Stomach smooth muscle (tissue), 2 donors: ENCODE data around the gene EXOSC3.
"Not testable (repeated sequence)": the region's sequence is repeated elsewhere in the genome, so short reads cannot be mapped to it uniquely, and the experiment has no call there.

ENCODE experiments used
- H3K27ac ChIP-seq: one replicate; pipeline ENCODE4 v1.7.0; 2013; ENCODE audit warnings: mild to moderate bottlenecking, low read length, inconsistent platforms
- H3K27me3 ChIP-seq, 2 donors: one replicate each; pipeline ENCODE4 v1.7.0; 2013; ENCODE audit warnings: low read length in 2 of 2; ENCODE audit not compliant: insufficient read depth in 2 of 2, control insufficient read depth in 1 of 2
- H3K36me3 ChIP-seq, 2 donors: one replicate each; pipeline ENCODE4 v1.7.0; 2013; ENCODE audit warnings: low read length in 2 of 2; ENCODE audit not compliant: control insufficient read depth in 2 of 2, insufficient read depth in 2 of 2
- H3K4me1 ChIP-seq: one replicate; pipeline ENCODE4 v1.7.0; 2013; ENCODE audit warnings: low read length; ENCODE audit not compliant: control insufficient read depth, insufficient read depth
- H3K4me3 ChIP-seq, 2 donors: one replicate each; pipeline ENCODE4 v1.7.0; 2013; ENCODE audit warnings: low read length in 2 of 2
- H3K9ac ChIP-seq, 2 donors: one replicate each; pipeline ENCODE4 v1.7.0; 2013; ENCODE audit warnings: low read length in 2 of 2, mild to moderate bottlenecking in 1 of 2
- H3K9me3 ChIP-seq, 2 donors: one replicate each; pipeline ENCODE4 v1.7.0; 2013; ENCODE audit warnings: low read length in 2 of 2; ENCODE audit not compliant: control insufficient read depth in 2 of 2
- donor health status: healthy.
- donor health status: Pancreatic carcinoma.

The EXOSC3 gene

DNA sequence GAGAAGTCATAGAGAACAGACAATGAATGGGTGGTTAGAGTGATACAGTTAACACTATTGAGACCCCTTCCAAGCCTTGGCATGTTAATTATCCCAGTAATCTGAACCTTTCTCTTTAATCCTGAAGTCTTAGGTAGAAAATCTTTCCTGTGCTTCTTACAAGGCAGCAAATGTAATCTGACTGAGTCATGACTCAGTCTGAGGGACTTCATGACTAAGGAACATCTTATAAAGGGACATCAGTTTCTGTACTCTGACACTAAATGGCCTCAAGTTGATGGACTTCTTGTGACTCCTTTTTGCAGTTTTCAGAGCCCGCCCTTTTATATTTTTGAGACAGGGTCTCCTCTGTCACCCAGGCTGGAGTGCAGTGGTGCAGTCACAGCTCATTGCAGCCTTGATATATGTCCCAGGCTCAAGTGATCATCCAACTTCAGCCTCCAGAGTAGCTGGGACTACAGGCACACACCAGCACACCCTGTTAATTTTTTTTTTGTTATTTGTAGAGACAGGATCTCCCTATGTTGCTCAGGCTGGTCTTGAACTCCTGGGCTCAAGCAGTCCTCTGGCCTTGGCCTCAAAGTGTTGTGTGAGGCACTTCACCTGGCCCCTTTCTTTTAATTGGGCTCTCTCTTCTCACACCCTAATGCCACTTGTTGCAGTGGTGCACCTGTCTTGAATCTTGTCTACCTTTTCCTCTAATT is 9.5 kb downstream of the EXOSC3 start:
- no peak overlapping the region for H3K4me3 ChIP-seq
- no peaks in the 10 kb centered on the region for H3K27me3 ChIP-seq
- H3K9ac ChIP-seq = no peak overlapping the region
- H3K9me3 ChIP-seq = no peaks in the 10 kb centered on the region
- H3K27ac ChIP-seq = no peak overlapping the region
- H3K4me1 ChIP-seq = no peaks in the 10 kb centered on the region
- peaks cover 29 to 31% of the 10 kb centered on the region in 2 donors for H3K36me3 ChIP-seq

DNA sequence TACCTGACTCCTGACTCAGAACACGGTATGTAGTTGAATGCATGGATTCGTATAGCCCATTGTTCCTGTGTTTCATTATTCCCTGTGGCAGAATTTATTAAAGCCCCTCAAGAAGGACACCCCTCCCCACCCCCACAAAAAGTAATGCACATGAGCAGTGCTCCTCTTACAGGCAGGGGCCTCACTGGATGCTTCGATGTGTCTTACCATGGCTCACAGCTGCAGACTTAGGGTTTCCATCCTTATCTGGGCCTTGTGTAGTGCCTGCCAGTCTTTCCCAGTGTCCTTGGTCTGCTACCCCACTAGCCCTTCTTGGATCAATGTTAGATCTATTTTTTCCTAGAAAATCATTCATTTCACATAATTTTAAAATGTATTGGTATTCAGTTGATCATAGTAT is 14.9 kb downstream of the EXOSC3 start:
- H3K27me3 ChIP-seq = no peaks in the 10 kb centered on the region
- no peaks in the 10 kb centered on the region for H3K4me1 ChIP-seq
- no peaks in the 10 kb centered on the region for H3K9me3 ChIP-seq
- no peak overlapping the region for H3K9ac ChIP-seq
- H3K36me3 ChIP-seq = peaks cover 13 to 22% of the 10 kb centered on the region in 2 donors
- H3K4me3 ChIP-seq = no peak overlapping the region
- no peak overlapping the region for H3K27ac ChIP-seq

DNA sequence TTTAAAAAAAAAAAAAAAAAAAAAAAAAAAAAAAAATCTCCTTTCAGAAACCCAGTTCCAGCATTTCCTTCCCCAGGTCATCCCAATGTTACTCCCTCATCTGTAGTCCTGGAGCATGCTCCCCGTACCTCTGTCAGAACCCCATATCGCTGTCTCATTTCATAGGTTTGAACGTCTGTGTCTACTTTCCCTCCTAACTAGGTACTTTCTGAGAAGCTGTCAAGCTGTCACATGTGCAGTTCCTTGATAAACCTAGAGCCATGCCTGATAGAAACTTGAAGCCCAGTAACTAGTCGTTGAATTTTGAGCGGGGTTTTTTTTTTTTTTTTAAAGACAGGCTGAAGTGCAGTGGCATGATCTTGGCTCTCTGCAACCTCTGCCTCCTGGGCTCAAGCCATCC is 15.6 kb downstream of the EXOSC3 start:
- Histone ChIP-seq H3K9ac (no peak overlapping the region), H3K9me3 (no peaks in the 10 kb centered on the region), H3K4me3 (no peak overlapping the region), H3K27me3 (no peaks in the 10 kb centered on the region), H3K4me1 (no peaks in the 10 kb centered on the region), H3K27ac (no peak overlapping the region), H3K36me3 (peaks cover 16 to 19% of the 10 kb centered on the region in 2 donors)

DNA sequence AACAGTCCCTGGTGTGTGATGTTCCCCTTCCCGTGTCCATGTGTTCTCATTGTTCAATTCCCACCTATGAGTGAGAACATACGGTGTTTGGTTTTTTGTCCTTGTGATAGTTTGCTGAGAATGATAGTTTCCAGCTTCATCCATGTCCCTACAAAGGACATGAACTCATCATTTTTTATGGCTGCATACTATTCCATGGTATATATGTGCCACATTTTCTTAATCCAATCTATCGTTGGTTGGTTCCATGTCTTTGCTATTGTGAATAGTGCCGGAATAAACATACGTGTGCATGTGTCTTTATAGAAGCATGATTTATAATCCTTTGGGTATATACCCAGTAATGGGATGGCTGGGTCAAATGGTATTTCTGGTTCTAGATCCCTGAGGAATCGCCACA is 19.6 kb downstream of the EXOSC3 start:
- H3K27ac ChIP-seq, H3K9me3 ChIP-seq, H3K9ac ChIP-seq, H3K4me3 ChIP-seq, H3K4me1 ChIP-seq, H3K36me3 ChIP-seq, H3K27me3 ChIP-seq: not testable (repeated sequence)

DNA sequence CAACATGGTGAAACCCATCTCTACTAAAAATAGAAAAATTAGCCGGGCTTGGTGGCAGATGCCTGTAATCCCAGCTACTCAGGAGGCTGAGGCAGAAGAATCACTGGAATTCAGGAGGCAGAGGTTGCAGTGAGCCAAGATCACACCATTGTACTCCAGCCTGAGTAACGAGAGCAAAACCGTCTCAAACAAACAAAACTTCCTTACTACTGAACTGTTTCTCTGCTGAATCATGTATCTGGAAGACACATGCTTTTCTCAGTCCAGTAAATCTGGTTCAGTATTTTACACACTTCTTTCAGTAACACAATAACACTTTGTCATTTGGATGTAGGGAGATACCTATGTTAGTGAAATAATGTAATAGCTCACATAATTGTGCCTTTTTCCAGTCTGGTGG is 23.4 kb downstream of the EXOSC3 start:
- no peaks in the 10 kb centered on the region for H3K27me3 ChIP-seq
- H3K27ac ChIP-seq = no peak overlapping the region
- H3K4me3 ChIP-seq = no peak overlapping the region
- no peak overlapping the region for H3K9ac ChIP-seq
- no peaks in the 10 kb centered on the region for H3K4me1 ChIP-seq
- H3K36me3 ChIP-seq = peaks cover 3 to 8% of the 10 kb centered on the region in 2 donors
- no peaks in the 10 kb centered on the region for H3K9me3 ChIP-seq

DNA sequence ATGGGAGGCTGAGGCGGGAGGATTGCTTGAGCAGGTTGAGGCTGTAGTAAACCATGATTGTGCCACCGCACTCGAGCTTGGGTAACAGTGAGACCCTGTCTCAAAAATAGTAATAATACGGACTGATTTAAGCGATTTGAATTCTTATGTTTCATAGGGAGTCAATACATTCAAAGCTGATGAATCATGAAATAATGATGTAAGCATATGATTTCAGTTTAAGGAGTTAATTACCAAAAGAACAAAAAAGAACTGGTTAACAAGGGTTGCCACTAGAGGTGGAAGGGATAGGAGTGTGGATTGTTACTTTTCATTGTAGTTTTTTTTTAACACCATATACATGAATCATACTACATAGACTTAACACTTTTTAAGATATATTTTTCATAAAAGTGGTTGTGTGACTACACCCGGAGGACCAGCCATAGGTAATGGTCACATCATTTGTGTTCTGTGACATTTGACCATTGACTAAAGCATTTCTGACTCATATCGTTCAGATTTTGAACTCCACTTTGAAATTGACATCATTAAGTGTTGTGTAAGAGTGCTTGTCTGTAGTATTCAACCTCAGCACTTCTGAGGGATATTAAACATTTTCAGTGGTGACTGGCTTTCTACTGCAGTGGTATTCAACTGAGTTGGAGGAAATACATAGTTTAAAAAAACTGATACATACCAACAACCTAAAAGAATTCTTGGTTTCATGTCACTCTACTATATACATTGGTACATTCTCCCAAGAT is 24.3 kb downstream of the EXOSC3 start:
- H3K4me1 ChIP-seq = no peaks in the 10 kb centered on the region
- no peak overlapping the region for H3K27ac ChIP-seq
- no peaks in the 10 kb centered on the region for H3K27me3 ChIP-seq
- H3K36me3 ChIP-seq = peaks cover 3 to 8% of the 10 kb centered on the region in 2 donors
- no peak overlapping the region for H3K9ac ChIP-seq
- no peaks in the 10 kb centered on the region for H3K9me3 ChIP-seq
- H3K4me3 ChIP-seq = no peak overlapping the region

DNA sequence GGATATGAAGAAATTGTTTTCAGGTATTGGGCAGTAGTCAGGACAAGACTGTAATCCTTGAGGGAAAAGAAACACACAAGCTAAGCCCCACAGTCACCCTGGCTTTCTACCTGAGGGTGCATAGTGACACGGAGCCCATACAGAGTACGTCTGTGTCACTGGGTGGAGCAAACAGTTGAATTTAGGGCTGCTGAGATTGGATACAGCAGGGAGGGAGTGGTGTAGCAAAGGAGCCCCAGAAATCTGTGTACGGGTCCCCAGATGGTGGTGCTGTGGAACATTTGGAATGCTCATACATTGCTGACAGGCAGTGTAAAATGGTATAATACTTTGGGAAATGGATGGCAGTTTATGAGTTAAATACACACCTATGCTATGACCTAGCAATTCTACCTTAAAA is 26.1 kb downstream of the EXOSC3 start:
- no peaks in the 10 kb centered on the region for H3K9me3 ChIP-seq
- peaks cover 0 to 3% of the 10 kb centered on the region in 2 donors for H3K36me3 ChIP-seq
- H3K4me1 ChIP-seq = peaks cover 6% of the 10 kb centered on the region
- no peaks in the 10 kb centered on the region for H3K27me3 ChIP-seq
- H3K4me3 ChIP-seq = no peak overlapping the region
- no peak overlapping the region for H3K9ac ChIP-seq
- H3K27ac ChIP-seq = no peak overlapping the region

DNA sequence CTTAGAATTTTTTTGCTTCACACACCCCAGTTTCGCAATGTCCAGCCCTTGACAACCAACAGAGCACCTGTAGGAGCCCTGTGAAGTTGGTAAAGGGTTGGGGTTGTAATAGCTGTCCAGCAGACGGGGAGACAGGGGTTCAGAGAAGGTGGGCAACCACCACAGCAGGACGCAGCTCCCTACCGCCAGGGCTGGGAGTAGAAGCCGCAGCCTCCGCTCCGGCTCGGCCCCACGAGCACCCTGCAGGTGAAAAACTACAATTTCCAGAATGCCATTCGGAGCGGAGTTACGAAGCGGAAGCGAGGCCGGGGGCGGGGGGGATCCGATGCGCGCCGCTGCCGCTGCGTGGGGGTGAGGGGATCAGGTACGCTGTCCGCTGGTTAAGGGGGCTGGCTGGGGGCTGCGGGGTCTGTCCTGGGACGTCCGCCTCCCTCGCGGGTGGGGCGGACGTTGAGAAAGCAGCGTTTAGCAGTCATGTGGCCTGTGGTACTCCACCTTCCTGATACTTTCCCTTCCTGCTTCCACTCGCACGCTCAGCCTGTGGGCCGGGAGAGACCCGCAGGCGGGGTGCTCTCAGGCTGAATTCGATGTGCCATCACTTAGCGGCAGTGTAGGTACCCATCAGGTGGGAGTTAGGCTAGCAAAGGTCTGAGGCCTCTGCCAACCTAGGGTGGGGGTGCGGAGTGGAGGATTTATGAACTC is 31.2 kb downstream of the EXOSC3 start, which contains the start of gene TRMT10B:
TRMT10B (plus strand) TSS at position 317 of the 702 bp plus-strand sequence. CDS start 8,127 bp downstream, outside the sequence.
- peak within 1 kb of the TSS; percentile 37 for H3K27ac ChIP-seq
- no peaks in the 10 kb centered on the region for H3K36me3 ChIP-seq
- peak within 1 kb of the TSS; percentile 94 to 98 for H3K4me3 ChIP-seq
- H3K9me3 ChIP-seq = no peaks in the 10 kb centered on the region
- peaks cover 11% of the 10 kb centered on the region for H3K4me1 ChIP-seq
- peak within 1 kb of the TSS; percentile 86 to 96 for H3K9ac ChIP-seq
- no peaks in the 10 kb centered on the region for H3K27me3 ChIP-seq

DNA sequence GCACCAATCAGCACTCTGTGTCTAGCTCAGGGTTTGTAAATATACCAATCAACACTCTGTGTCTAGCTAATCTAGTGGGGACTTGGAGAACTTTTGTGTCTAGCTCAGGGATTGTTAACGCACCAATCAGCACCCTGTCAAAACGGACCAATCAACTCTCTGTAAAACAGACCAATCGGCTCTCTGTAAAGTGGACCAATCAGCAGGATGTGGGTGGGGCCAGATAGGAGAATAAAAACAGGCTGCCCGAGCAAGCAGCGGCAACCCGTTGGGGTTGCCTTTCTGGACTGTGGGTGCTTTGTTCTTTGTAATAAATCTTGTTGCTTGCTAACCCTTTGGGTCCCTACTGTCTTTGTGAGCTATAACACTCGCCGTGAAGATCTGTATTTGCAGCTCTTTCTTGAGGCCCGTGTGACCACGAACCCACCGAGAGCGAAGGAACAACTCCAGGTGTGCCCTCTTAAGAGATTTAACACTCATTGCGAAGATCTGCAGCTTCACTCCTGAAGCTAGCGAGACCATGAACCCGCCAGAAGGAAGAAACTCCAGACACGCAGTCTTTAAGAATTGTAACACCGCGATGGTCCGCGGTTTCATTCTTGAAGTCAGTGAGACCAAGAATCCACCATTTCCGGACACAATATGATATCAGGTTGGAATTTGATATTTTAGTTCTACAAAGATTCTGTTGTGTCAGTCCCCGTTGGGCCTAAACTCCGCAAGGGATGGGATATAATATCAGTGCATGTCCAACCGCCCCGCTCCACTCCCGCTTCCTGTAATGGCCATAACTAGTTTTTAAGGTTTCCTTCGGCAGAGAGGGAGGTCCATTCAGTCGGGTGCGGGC is 32.0 kb downstream of the EXOSC3 start:
- H3K27ac ChIP-seq = peak overlapping the region; percentile 37
- no peaks in the 10 kb centered on the region for H3K36me3 ChIP-seq
- peaks cover 11% of the 10 kb centered on the region for H3K4me1 ChIP-seq
- H3K9ac ChIP-seq = peak overlapping the region; percentile 86 to 96
- H3K9me3 ChIP-seq = no peaks in the 10 kb centered on the region
- H3K27me3 ChIP-seq = no peaks in the 10 kb centered on the region
- peak overlapping the region; percentile 94 to 98 for H3K4me3 ChIP-seq

DNA sequence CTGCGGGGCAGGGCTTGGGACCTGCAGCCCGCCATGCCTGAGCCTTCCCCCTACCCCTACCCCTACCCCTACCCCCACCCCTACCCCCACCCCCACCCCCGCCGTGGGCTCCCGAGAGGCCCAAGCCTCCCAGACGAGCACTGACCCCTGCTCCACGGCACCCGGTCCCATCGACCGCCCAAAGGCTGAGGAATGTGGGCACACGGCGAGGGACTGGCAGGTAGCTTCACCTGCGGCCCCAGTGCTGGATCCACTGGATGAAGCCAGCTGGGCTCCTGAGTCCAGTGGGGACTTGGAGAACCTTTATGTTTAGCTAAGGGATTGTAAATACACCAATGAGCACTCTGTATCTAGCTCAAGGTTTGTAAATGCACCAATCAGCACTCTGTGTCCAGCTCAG is 32.8 kb downstream of the EXOSC3 start:
- not testable (repeated sequence) for H3K27me3 ChIP-seq, H3K9ac ChIP-seq, H3K9me3 ChIP-seq, H3K36me3 ChIP-seq, H3K27ac ChIP-seq, H3K4me3 ChIP-seq
- peaks cover 11% of the 10 kb centered on the region for H3K4me1 ChIP-seq
